ENCODE measurements around the gene RPS27A.
A peak's percentile ranks its signal among the peaks of the same experiment; 100 is the strongest.

DNA sequence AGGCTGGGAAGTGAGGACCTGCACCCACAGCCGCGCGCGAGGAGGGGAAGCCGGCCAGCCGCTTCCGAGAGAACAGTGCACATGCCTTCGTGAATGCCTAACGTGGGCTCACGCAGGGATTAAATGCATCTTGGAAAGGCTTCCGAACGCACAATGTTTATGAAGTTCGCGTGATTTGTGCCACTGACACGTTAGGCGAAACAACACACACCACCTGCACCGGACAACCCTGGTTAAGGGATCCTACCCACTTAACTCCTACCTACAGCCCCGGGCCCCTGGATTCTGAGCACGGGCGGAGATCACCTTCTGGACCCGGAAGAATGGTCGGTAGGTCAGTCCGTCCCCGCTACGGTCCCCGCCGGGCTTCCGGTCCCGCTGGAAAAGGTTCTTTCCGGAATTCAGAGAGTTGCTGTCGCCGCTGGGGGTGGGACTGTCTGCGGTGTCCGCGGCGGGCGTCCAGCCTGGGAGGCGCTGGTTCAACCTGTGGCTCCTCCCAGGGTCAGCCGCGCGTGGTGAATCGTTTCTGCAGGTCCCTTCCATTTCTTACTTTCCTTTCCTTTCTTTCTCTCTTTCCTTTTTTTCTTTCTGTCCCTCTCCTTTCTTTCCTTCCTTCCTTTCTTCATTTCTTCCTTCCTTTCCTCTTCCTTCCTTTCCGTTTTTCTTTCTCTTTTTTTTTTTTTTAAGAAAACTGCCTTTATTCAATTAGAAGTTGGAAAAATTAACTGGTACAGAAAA is 36.6 kb downstream of the RPS27A start, which contains the start of gene MTIF2:
- TF ChIP-seq POLR2A (IDR thresholded peaks at IDR 0.05): peak; percentile 37 to 41
- TF ChIP-seq, protein P1, sequence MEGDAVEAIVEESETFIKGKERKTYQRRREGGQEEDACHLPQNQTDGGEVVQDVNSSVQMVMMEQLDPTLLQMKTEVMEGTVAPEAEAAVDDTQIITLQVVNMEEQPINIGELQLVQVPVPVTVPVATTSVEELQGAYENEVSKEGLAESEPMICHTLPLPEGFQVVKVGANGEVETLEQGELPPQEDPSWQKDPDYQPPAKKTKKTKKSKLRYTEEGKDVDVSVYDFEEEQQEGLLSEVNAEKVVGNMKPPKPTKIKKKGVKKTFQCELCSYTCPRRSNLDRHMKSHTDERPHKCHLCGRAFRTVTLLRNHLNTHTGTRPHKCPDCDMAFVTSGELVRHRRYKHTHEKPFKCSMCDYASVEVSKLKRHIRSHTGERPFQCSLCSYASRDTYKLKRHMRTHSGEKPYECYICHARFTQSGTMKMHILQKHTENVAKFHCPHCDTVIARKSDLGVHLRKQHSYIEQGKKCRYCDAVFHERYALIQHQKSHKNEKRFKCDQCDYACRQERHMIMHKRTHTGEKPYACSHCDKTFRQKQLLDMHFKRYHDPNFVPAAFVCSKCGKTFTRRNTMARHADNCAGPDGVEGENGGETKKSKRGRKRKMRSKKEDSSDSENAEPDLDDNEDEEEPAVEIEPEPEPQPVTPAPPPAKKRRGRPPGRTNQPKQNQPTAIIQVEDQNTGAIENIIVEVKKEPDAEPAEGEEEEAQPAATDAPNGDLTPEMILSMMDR (IDR thresholded peaks at IDR 0.05): peak in 2 of 5 experiments; percentile 24 to 35
- TF ChIP-seq EP300 (IDR thresholded peaks at IDR 0.05): peak in 1 of 2 donors; percentile 89
